GM19240 (cell line): ENCODE results near the gene ZNF341.

Source experiments
- DNase-seq: peaks from one replicate; pipeline ENCODE4 v3.0.0; 2011; ENCODE audit warnings: low spot score; ENCODE audit not compliant: insufficient read length

Gene ZNF341

DNA sequence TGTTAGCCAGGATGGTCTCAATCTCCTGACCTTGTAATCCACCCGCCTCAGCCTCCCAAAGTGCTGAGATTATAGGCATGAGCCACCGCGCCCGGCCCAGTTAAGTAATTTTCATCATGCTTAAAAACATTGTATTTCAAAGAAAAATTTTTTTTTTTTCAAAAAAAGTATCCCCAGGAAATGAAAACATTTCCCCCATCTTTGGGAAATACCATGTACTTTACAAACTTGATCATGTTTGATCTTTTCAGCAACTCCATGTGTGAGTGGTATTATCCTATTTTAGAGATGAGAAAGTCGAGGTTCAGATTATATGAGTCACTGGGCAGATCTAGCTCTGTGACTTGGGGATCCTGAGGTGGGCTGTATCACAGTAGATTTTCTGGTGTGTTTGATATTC is 91.2 kb downstream of the ZNF341 start:
- DNase-seq: no peak

DNA sequence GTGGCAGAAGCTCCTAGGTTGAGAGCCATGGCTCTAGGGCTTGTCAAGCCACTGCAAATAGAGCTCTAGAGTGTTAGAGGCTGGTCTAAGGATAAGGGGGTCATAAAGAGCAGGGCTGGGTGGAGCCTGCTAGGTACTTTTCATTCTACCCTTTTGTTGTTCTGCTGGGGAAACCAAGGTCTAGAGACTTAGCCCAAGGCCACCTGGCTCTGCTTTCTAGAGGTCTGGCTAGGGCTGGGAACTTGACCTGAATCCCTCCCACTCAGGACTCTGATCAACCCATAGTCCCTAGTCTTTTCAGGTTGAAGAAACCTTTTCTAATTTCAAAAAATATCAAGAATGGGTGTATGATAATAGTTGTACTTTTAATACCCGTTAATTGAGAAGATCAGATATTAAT is 93.1 kb downstream of the ZNF341 start:
- no peak for DNase-seq

DNA sequence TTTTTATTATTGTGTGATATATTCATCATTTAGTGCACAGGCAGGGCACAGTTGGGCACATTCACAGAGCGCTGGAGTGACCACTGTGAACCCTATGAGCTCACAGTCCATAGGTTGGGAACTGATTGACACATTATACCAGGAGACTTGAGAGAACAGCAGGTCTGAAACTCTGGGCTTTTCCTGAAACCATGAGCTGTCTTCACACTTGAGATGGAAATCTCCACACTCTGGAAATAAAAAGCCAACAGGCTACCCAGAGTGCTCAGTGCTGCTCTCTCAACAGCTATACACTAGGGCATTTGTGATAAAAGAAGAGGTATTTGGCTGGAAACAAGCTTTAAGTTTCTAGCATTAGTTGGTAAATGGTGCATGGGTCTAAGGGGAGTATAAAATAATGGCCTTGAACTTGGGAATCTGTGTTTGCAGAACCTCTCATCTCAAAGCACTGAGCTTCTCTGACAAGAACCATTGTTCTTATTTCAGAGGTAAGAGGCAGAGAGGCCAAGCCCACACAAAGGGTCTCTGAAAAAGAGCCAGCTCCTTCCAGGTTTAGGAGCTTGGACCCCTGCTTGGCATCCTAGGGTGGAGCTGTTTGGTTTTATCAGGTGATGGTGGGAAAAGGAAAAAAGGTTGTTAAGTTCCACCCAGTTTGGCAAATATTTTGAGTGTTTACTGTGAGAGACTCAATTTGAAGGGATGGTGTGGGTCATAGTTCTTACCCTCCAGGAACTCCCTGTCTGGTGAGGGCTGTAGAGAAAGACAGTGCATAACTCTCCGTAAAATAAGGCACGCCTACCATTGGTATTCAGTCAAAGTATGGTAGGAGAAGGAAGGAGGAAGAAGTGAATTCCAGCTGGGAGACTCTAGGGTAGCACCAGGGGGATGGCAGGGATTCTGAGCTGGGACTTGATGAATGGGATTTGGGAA is 93.8 kb downstream of the ZNF341 start:
- no peak for DNase-seq

DNA sequence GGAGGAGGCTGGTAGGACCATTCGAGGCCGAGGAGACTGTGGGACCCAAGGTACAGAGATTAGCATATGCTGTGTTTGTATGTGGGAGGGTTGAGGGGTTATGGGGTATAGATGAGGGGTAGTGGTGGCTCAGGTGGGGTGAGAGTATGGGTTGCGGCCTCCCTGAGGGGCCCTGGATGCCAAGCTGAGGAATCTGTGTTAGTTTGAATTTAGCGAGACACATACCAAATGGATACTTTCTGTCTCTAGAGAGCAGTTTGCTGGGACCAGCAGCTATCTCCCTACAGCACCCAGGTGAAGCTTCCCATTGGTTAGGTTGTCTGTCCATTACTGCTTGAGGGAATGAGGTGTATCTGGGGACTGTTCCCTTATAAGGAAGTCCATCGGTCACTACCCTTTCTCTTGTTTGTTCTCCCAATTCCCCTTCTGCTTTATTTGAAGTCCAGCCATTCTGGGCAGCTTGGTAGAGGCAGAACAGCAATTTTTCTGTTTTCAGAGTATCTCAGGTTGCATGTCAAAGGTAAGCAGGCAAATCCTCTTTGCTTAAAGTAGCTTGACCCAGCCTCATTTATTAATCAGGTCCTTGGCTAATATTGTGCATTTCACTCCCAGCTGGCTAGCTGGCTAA is 94.6 kb downstream of the ZNF341 start:
- DNase-seq: no peak

DNA sequence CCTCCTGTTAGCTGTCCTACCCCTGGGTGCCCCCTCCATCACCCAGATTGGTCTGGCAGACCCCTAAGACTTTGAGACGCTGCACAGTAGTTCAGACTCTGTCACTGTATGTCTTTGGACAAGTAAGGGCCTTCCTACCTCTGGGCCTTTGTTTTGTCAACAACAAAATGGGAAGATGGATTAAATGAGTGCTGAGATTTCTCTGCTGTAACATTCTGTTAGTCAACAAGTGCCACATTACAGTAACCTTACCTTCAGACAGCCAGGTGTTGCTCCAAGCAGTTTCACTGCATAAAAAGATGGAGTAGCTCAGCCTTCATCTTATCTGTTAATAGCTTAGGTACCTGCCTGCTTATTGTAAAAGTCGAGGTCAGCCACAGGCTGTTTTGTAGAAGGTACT is 95.3 kb downstream of the ZNF341 start:
- no peak for DNase-seq

DNA sequence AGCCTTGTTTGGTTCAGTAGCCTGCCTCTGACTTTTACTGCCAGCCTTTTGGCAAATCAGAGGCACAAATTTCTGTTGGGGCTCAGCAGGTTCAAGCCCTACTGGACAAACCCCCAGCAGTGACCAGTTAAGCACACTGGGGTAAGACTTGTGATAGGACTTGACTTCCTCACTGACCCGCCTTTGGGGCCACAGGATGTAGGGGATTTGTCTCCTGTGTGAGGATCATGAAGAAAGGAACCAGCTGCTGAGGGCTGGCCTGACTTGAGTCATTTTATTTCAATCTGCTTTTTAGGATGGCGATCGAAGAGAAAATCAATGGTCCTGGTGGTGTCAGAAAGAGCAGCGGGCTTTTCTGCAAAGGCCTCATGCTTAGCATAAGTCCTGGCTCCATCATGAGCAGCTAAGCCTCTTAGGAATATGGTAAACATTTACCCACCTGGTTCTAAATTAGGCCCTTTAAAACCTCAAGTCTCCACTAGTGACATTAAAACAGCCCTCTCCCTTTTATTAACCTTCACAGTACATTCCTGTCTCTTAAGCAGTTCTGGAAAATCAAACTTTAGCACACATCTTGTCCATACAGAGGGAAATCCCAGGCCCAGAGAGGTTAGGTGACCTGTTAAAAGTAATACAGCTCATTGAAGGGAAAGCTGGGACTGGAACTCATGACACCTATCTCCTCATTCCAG is 96.0 kb downstream of the ZNF341 start:
- DNase-seq: no peak

DNA sequence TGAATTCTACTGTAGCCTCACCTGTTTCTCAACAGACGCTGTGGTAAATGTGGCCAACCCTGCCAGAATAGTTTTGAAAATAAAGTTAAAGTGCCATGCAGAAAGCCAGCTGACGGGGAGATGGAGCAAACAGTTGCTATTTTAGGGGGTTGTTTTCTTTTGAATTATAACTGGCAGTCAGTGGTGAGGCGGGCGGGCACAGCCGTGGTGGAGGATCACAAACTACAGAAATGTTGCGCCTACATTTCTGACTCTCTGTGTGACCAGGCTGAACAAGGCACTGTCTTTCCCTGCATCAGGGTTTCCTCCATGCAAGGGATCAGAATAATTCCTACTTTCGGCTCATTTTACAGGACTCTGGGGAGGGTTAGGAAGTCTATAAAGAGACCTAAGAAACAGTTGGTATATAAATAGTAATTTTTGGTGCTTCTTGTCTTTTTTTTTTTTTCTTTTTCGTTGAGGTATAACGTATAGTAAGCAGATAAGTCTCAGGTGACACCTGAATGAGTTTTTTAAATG is 96.6 kb downstream of the ZNF341 start:
- no peak for DNase-seq

DNA sequence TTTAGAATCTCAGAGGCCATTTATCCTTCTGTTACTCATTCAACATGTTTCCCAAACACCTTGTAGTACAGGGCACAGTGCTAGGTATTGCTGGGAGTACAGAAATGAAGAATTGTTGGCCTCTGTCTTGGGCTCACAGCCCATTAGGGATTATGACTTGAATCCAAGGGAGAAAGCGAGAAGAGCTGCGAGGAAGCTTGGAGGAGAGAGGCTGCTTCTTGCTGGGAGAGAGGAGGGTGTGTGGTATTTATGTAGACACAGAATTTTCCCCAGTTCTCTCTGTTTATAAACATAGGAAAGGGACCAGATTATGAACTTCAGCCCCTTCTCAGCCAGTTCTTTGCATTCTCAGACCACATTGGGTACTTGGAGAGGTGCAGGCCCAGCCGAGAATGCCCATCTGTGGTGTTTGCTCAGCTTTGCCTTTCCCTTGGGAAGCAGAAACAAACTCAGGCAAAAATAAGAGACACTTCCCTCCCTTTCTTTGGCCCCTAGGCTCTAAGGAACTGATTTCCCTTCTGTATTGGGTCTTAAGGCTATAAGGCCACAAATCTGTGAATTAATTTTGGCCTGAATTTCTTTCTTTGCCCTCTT is 97.3 kb downstream of the ZNF341 start:
- DNase-seq: no peak

DNA sequence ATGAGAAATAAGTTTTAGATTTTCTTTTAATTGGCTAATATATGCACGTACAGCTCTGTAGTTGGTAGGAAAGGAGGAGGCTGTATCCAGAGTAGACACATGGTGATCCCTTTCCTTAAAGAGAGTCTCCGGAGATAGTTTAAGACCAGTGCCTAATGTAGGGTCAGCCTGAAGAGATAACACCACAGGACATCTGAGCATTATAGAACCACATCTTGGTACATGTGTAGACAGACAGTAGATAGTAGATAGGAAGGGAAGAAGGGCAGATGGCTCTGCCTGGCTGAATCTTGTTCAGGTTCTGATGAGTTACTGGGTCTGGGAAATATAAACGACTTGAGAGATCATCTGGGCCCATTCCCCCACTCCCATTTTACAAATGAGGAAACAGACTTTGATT is 97.8 kb downstream of the ZNF341 start:
- no peak for DNase-seq

DNA sequence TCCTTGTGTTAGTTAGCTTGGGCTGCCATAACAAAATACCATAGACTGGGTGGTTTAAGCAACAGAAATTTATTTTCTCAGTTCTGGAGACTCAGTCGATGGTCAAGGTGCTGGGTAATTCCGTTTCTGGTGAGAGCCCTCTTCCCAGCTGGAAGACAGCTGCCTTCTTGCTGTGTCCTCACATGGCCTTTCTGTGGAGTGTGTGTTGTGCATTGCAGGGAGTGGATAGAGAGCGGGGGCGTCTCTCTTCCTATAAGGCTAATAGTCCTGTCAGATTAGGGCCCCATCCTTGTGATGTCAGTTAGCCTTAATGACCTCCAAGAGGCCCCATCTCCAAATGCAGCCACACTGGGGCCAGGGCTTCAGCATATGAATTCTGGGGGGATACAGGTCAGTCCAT is 98.6 kb downstream of the ZNF341 start:
- no peak for DNase-seq

DNA sequence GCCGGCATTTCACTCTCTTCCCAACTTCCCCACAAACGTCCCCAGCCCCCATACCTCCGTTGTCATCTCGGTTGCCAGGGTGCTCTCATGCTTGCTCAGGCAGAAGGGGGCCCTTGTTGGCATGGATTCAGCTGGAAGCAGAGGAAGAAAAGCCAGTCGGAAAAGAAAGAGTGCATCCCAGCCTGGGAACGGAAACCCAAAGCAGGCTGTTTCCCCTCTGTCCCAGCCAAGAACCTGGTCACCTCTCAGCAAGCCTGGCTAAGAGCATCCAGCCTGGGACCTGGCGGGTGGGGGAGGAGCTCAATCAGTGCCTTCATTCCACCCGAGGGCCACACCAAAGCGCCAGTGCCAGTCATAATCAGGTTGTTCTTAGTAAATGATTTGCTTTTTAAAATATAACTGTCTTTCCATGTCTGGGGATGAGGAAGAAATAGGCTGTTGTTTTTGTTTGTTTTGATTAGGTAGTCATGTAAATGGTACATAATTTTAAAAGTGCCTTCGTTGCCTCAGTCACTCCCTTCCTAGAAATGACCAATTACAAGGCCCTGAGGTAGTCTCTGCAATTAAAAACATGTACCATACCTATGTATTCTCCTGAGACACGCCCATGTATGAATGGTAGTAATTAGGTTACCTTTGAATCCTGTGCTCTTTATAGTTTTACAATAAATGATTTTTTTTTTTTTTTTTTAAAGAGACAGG is 100.5 kb downstream of the ZNF341 start:
- no peak for DNase-seq

DNA sequence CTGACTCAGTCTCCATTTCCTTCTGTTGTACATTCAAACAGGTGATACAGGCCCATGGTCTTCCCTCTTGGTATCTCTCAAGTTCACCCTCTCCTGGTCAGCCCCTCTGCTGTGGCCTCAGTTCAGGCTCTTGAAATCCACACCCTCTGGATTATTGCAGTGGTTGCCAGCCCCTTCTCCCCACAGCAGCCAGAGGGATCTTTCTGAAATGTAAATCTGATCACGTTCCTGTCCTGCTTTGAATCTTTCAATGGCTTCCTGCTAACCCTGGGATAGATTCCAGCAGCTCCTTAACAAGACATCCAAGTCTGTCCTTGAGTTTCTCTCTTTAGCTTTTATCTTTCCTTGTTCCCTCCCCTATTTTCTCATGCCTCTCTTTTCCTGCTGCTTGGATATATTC is 101.5 kb downstream of the ZNF341 start:
- DNase-seq: no peak

DNA sequence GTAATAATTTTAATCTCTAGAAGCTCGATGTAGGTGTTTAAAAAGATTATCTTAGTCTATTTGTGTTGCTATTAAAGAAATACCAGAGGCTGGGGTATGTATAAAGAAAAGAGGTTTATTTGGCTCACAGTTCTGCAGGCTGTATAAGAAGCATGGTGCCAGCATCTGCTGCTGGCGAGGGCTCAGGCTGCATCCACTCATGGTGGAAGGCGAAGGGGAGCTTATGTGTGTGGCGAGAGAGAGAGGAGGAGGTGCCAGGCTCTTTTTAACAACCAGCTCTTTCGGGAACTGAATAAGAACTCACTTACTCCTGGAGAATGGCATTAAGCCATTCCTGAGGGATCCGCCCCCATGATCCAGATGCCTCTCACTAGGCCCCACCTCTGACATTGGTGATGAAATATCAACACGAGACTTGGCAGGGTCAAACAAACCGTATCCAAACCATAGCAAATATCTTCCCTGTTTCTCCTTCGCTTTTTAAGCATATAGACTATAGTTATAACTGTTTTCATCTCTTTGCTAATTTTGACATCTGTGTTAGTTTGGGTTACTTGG is 103.9 kb downstream of the ZNF341 start:
- no peak for DNase-seq

DNA sequence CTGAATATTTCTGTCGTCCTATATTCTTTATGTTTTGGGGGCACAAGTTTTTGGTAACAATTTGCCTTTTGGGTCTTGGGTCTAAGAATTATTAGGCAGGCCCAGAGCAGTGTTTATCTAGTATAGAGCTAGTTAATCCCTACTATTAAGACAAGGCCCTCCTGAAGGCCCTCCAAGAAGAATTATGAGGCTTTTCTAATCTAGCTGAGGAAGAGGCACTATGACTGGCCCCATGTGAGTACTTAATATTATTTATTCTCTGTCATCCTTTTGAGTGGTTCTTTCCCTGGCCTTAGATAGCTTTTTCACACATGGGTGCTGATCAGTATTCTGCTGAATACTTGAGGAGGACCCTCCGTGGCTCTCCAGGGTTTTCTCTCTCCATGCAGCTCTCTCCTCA is 104.5 kb downstream of the ZNF341 start:
- no peak for DNase-seq

DNA sequence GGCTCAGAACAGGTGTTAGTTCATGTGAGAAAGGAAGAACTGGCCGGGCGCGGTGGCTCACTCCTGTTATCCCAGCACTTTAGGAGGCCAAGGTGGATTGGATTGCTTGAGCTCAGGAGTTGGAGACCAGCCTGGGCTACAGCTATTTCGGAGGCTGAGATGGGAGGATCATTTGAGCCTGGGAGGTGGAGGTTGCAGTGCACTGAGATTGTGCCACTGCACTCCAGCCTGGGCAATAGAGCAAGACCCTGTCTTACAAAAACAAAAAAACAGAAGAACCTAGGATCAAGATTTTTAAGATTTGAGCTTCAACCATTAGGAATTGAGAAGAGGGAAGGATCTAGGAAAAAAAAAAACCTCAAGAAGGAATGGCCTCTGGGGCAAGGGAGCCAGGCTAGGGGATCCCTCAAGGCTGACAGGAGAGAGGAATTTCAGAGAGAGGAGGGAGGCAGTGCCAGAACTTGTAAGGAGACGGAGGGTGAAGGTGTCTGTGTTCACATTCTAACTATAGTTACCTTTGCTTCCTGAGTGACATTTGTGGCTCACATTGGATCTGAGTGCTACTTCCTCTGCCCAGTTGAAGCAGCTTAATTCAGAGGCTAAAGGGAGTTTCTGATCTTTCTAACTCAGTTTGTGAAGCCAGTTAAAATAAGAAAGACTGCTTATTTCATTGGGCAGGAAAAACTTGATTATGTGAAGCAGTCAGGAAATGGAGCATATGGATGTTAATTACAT is 105.5 kb downstream of the ZNF341 start:
- DNase-seq: no peak

DNA sequence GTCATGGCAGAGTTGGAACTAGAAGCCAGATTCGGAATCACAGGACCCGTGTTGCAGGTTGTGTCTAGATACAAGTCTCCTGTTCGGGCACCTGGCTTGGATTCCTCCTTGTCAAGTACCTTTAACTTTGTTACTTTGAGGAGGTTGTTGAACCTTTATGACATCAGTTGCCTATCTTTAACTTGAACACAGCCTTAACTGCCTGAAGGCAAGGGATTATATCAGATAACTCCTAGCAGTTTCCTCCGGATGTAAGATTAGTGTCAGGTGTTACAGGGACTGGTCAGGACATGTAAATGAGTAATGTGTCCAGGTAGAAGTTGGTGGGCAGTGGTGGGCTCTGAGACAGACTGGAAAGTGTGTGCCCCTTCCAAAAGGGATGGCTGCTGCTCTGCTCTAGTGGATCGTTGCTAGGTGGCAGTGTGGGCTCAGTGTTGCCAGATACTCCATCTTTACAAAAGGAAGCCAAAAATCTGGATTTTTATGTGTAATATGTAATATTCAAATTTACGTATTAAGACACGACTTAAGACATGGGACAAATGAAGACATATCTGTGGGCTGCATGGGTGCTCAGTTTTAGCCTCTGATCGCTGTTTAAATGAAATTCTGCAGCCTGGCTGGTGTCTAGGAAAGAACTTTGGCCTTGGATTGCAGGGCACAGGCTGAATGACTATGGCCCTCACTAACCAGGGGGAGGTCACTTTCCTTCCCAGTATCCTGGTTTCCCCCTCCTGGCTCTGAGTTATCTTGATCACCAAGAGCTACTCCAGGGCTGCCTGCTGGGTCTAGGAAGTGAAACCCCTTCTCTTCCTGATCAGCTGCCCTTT is 106.5 kb downstream of the ZNF341 start:
- DNase-seq: no peak

DNA sequence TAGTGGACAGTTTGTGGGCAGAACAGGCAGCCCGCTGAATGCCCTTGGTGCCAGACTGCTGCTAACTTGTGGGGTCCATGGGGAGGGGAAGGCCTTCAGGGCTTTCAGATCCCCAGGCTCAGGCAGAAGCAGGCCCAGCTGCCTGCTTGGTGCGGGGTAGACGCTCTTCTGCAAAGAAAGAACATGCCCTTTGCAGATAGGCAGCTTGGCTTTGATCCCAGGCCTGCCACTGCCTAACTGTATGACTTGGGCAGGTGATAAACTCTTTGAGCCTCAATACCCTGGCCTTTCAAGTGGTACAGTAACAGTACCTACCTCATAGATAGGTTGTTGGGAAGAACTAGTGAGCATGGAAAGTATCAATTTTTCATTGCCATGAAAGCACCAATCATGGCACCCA is 107.8 kb downstream of the ZNF341 start:
- no peak for DNase-seq

DNA sequence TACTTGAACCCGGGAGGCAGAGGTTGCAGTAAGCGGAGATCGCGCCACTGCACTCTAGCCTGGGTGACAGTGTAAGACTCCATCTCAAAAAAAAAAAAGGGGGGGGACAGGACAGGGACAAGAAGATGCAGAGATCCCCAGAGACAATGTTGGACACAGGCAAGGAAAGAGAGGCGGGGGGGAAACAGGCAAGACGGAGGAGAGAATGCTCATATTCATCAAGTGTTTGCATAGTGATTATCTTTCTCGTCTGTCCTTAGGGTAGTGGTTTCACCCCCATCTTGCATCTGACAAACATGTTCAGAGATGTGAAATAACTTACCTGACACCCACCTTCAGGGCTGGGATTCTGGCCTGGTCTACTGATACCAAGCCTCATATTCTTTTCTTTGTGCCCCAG is 108.4 kb downstream of the ZNF341 start:
- DNase-seq: no peak

DNA sequence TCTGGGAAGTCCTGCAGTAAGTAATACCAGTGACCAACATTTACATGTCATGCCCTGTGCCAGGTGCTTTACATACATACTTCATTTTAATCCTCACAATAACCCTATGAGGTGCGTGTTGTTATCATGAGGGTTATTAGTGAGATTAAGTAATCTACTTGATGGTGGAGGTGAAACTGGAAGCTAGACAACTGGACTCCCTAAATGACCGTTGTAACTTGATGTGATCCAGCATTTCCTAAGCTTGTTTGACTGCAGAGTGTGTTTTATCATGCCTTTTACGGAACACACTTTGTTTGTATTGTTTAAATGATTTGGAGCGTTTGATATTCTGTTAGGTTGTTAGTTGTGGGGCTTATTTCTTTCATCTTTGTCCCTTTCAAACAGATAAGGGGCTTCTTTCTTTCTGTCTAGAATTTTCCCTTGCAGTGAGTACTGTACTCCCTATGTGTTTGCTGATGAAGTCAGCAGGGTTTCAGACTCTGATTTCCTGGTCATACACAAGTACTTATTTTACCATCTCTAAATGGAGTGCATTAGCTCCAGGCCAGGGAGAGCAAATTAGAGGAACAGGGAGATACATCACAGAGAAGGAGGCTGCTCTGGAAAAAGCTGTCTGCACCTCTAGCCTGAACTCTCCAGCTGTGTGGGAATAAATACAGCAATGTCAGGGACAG is 109.1 kb downstream of the ZNF341 start:
- no peak for DNase-seq
